Measurements from ENCODE around the gene CBY1. TPM values are rescaled to one million over a fixed set of nuclear protein-coding genes. Genes with fewer than 3 reads are reported as not detected.

The CBY1 gene
- total and polyA plus RNA-seq, 10 of the 15 experiments (the other 5 are each of a cell fraction or from before 2014, with no cell fraction given), result 7.3 to 18.6 (median 11.9) TPM

- ChIA-PET SMC1A (ENCODE audit: uncharacterized antibody, unreplicated experiment) (no interaction called here), POLR2A (interaction anchor here (1.0 kb wide), 1 partner anchor 12 kb away, joined by 5 read pairs; no protein-coding TSS in a partner anchor), RAD21 (ENCODE audit: unreplicated experiment) (no interaction called here), CTCF (no interaction called here)
- Histone ChIP-seq H3K27ac (ENCODE audit: control insufficient read depth, insufficient read depth) (no peak overlapping the region), H4K20me1 (ENCODE audit: control insufficient read depth, insufficient read depth) (peaks cover 9% of the 10 kb centered on the region), H3K27me3 (replicated peaks in 1 of 2; ENCODE audit: control insufficient read depth in 2 of 2, insufficient read depth in 2 of 2, low read length in 1 of 2) (no peaks in the 10 kb centered on the region), H3K4me2 (ENCODE audit: control insufficient read depth, insufficient read depth) (no peak overlapping the region), H3K4me1 (ENCODE audit: control insufficient read depth, insufficient read depth, low read length) (no peaks in the 10 kb centered on the region), H2AFZ (ENCODE audit: control insufficient read depth, low read depth, low read length) (no peak overlapping the region), H3K79me2 (ENCODE audit: control insufficient read depth, insufficient read depth, low read length) (peaks cover 10% of the 10 kb centered on the region), H3K9ac (ENCODE audit: control insufficient read depth, insufficient read depth, low read length) (no peak overlapping the region), H3K4me3 (no peak overlapping the region), H3K36me3 (ENCODE audit: control insufficient read depth in 2 of 2, insufficient read depth in 2 of 2, low read length in 1 of 2) (peaks cover 36 to 53% of the 10 kb centered on the region in 2 experiments), H3K9me3 (replicated peaks; ENCODE audit: control insufficient read depth, insufficient read depth, low read length) (no peaks in the 10 kb centered on the region)
- FAIRE-seq (no peak), ATAC-seq (no peak), DNase-seq (ENCODE audit: low read depth, low spot score) (no peak)
- in situ Hi-C loops (cut with MboI) (no loop called here), intact Hi-C loops (cut with micrococcal nuclease; ENCODE audit: unreplicated experiment) (no loop called here)
- BruUV-seq (replicated peaks), result no TSS peak
- TF ChIP-seq HDAC2 (IDR thresholded peaks at IDR 0.05) (no peak), TCF3 (IDR thresholded peaks at IDR 0.05; ENCODE audit: borderline replicate concordance, insufficient read depth, low read depth, low read length) (no peak), FOXM1 (IDR thresholded peaks at IDR 0.05; ENCODE audit: low read depth, low read length) (no peak), YY1 (IDR thresholded peaks at IDR 0.05; ENCODE audit: low read depth, low read length) (no peak), ZSCAN29 (IDR thresholded peaks at IDR 0.05) (no peak), USF1 (IDR thresholded peaks at IDR 0.05; ENCODE audit: borderline replicate concordance, extremely low read length, insufficient read depth, low read depth, low read length) (no peak), HDAC6 (IDR thresholded peaks at IDR 0.05; ENCODE audit: unreplicated experiment) (no peak), NFXL1 (IDR thresholded peaks at IDR 0.05; ENCODE audit: borderline replicate concordance) (no peak), BMI1 (IDR thresholded peaks at IDR 0.05; ENCODE audit: borderline replicate concordance) (no peak), SMAD5 (IDR thresholded peaks at IDR 0.05; ENCODE audit: low read depth) (no peak), SMAD1 (IDR thresholded peaks at IDR 0.05; ENCODE audit: low read depth, partially characterized antibody) (no peak), PKNOX1 (IDR thresholded peaks at IDR 0.05) (no peak), TAF1 (IDR thresholded peaks at IDR 0.05; ENCODE audit: borderline replicate concordance, low read depth, low read length) (no peak), RB1 (IDR thresholded peaks at IDR 0.05; ENCODE audit: borderline replicate concordance) (no peak), ESRRA (IDR thresholded peaks at IDR 0.05; ENCODE audit: low read length) (no peak), ATF3 (IDR thresholded peaks at IDR 0.05; ENCODE audit: borderline replicate concordance, extremely low read depth, low read depth, low read length) (no peak)
- WGBS (ENCODE audit: insufficient coverage, insufficient replicate concordance, low lambda C conversion rate, missing lambda C conversion rate), result 93% methylated on average over 6 of the region's 6 CpGs
Measured at GRCh38 chr22:38719196-38719595, 62.8 kb downstream of the CBY1 start.
